Measurements from ENCODE around the gene LHFPL6. TPM values are rescaled to one million over a fixed set of nuclear protein-coding genes. Genes with fewer than 3 reads are reported as not detected.

The LHFPL6 gene
- total and polyA plus RNA-seq, 5 donors from 2014 or later: 0.20 to 0.42 TPM; not detected in 3

GRCh38 chr13:39590466-39591036 lies 12.4 kb downstream of the LHFPL6 start:
- DNase-seq: no peak
- H3K9me3 ChIP-seq (ENCODE audit: control insufficient read depth in 2 of 2, low read length in 2 of 2): no peaks in the 10 kb centered on the region
- H3K4me1 ChIP-seq (ENCODE audit: control insufficient read depth, insufficient read depth, low read length, poor library complexity, severe bottlenecking): no peaks in the 10 kb centered on the region
- Mint-ChIP-seq H3K36me3 (no peaks in the 10 kb centered on the region), H3K27me3 (peaks cover 12% of the 10 kb centered on the region), H3K9me3 (peaks cover 0 to 4% (median 2%) of the 10 kb centered on the region in 7 donors), H3K4me3 (no peak overlapping the region), H3K27ac (no peak overlapping the region), H3K4me1 (no peaks in the 10 kb centered on the region)
- H3K27me3 ChIP-seq (ENCODE audit: control insufficient read depth, insufficient read depth, low read length): no peaks in the 10 kb centered on the region
- no peak for ATAC-seq (ENCODE audit: low read depth in 2 of 2)
- no peak overlapping the region for H3K4me3 ChIP-seq (ENCODE audit: low read depth, low read length)
- no peak overlapping the region for H3K27ac ChIP-seq (ENCODE audit: insufficient read depth, low read length, poor library complexity, severe bottlenecking)
- H3K36me3 ChIP-seq (ENCODE audit: control insufficient read depth, insufficient read depth, low read length): no peaks in the 10 kb centered on the region

GRCh38 chr13:39588384-39588783 lies 14.6 kb downstream of the LHFPL6 start:
- Mint-ChIP-seq H3K36me3 (no peaks in the 10 kb centered on the region), H3K9me3 (peaks cover 0 to 3% (median 0%) of the 10 kb centered on the region in 7 donors), H3K4me3 (no peak overlapping the region), H3K27ac (no peak overlapping the region), H3K27me3 (peaks cover 12% of the 10 kb centered on the region), H3K4me1 (peaks cover 0 to 4% (median 0%) of the 10 kb centered on the region in 4 donors)
- Histone ChIP-seq H3K4me1 (ENCODE audit: control insufficient read depth, insufficient read depth, low read length, poor library complexity, severe bottlenecking) (no peaks in the 10 kb centered on the region), H3K36me3 (ENCODE audit: control insufficient read depth, insufficient read depth, low read length) (no peaks in the 10 kb centered on the region), H3K27ac (ENCODE audit: insufficient read depth, low read length, poor library complexity, severe bottlenecking) (no peak overlapping the region), H3K27me3 (ENCODE audit: control insufficient read depth, insufficient read depth, low read length) (no peaks in the 10 kb centered on the region), H3K4me3 (ENCODE audit: low read depth, low read length) (no peak overlapping the region), H3K9me3 (ENCODE audit: control insufficient read depth in 2 of 2, low read length in 2 of 2) (no peaks in the 10 kb centered on the region)
- ATAC-seq (ENCODE audit: low read depth in 2 of 2): no peak
- DNase-seq: no peak

- H3K27me3 ChIP-seq (ENCODE audit: control insufficient read depth, insufficient read depth, low read length): no peaks in the 10 kb centered on the region
- no peak overlapping the region for H3K27ac Mint-ChIP-seq
- no peak overlapping the region for H3K4me3 Mint-ChIP-seq
These were observed 15.1 kb downstream of the LHFPL6 start for GRCh38 chr13:39587939-39588338.

GRCh38 chr13:39586958-39587605 lies 15.9 kb downstream of the LHFPL6 start:
- Histone ChIP-seq H3K27me3 (ENCODE audit: control insufficient read depth, insufficient read depth, low read length) (no peaks in the 10 kb centered on the region), H3K4me3 (ENCODE audit: low read depth, low read length) (no peak overlapping the region), H3K36me3 (ENCODE audit: control insufficient read depth, insufficient read depth, low read length) (no peaks in the 10 kb centered on the region), H3K9me3 (ENCODE audit: control insufficient read depth in 2 of 2, low read length in 2 of 2) (no peaks in the 10 kb centered on the region), H3K27ac (ENCODE audit: insufficient read depth, low read length, poor library complexity, severe bottlenecking) (no peak overlapping the region), H3K4me1 (ENCODE audit: control insufficient read depth, insufficient read depth, low read length, poor library complexity, severe bottlenecking) (no peaks in the 10 kb centered on the region)
- no peak for ATAC-seq (ENCODE audit: low read depth in 2 of 2)
- H3K27ac Mint-ChIP-seq: no peak overlapping the region
- peaks cover 6% of the 10 kb centered on the region for H3K27me3 Mint-ChIP-seq
- DNase-seq: no peak
- peaks cover 0 to 3% (median 0%) of the 10 kb centered on the region in 7 donors for H3K9me3 Mint-ChIP-seq
- no peak overlapping the region for H3K4me3 Mint-ChIP-seq
- no peaks in the 10 kb centered on the region for H3K36me3 Mint-ChIP-seq
- peaks cover 0 to 4% (median 0%) of the 10 kb centered on the region in 4 donors for H3K4me1 Mint-ChIP-seq

More at GRCh38 chr13:39587939-39588338, 15.1 kb downstream of the LHFPL6 start:
- Mint-ChIP-seq H3K27me3 (peaks cover 11% of the 10 kb centered on the region), H3K36me3 (no peaks in the 10 kb centered on the region), H3K4me1 (peaks cover 0 to 4% (median 0%) of the 10 kb centered on the region in 4 donors), H3K9me3 (peaks cover 0 to 3% (median 0%) of the 10 kb centered on the region in 7 donors)
- no peak overlapping the region for H3K27ac ChIP-seq (ENCODE audit: insufficient read depth, low read length, poor library complexity, severe bottlenecking)
- H3K4me1 ChIP-seq (ENCODE audit: control insufficient read depth, insufficient read depth, low read length, poor library complexity, severe bottlenecking): no peaks in the 10 kb centered on the region
- ATAC-seq (ENCODE audit: low read depth in 2 of 2): no peak
- DNase-seq: no peak
- H3K36me3 ChIP-seq (ENCODE audit: control insufficient read depth, insufficient read depth, low read length): no peaks in the 10 kb centered on the region
- no peak overlapping the region for H3K4me3 ChIP-seq (ENCODE audit: low read depth, low read length)
- H3K9me3 ChIP-seq (ENCODE audit: control insufficient read depth in 2 of 2, low read length in 2 of 2): no peaks in the 10 kb centered on the region

GRCh38 chr13:39586151-39586550 lies 16.8 kb downstream of the LHFPL6 start:
- H3K9me3 Mint-ChIP-seq: peaks cover 0 to 3% (median 0%) of the 10 kb centered on the region in 7 donors
- Histone ChIP-seq H3K4me3 (ENCODE audit: low read depth, low read length) (no peak overlapping the region), H3K27ac (ENCODE audit: insufficient read depth, low read length, poor library complexity, severe bottlenecking) (no peak overlapping the region), H3K27me3 (ENCODE audit: control insufficient read depth, insufficient read depth, low read length) (no peaks in the 10 kb centered on the region), H3K36me3 (ENCODE audit: control insufficient read depth, insufficient read depth, low read length) (no peaks in the 10 kb centered on the region), H3K4me1 (ENCODE audit: control insufficient read depth, insufficient read depth, low read length, poor library complexity, severe bottlenecking) (no peaks in the 10 kb centered on the region), H3K9me3 (ENCODE audit: control insufficient read depth in 2 of 2, low read length in 2 of 2) (no peaks in the 10 kb centered on the region)
- no peak overlapping the region for H3K4me3 Mint-ChIP-seq
- ATAC-seq (ENCODE audit: low read depth in 2 of 2) (no peak), DNase-seq (no peak)
- H3K27me3 Mint-ChIP-seq: no peaks in the 10 kb centered on the region
- no peak overlapping the region for H3K27ac Mint-ChIP-seq
- H3K36me3 Mint-ChIP-seq: no peaks in the 10 kb centered on the region
- H3K4me1 Mint-ChIP-seq: peaks cover 0 to 4% (median 0%) of the 10 kb centered on the region in 4 donors

GRCh38 chr13:39585219-39585618 lies 17.8 kb downstream of the LHFPL6 start:
- DNase-seq (no peak), ATAC-seq (ENCODE audit: low read depth in 2 of 2) (no peak)
- Mint-ChIP-seq H3K4me3 (no peak overlapping the region), H3K27me3 (no peaks in the 10 kb centered on the region), H3K36me3 (no peaks in the 10 kb centered on the region), H3K4me1 (peaks cover 0 to 4% (median 0%) of the 10 kb centered on the region in 4 donors), H3K27ac (no peak overlapping the region), H3K9me3 (peaks cover 0 to 3% (median 0%) of the 10 kb centered on the region in 7 donors)
- no peaks in the 10 kb centered on the region for H3K36me3 ChIP-seq (ENCODE audit: control insufficient read depth, insufficient read depth, low read length)
- no peaks in the 10 kb centered on the region for H3K27me3 ChIP-seq (ENCODE audit: control insufficient read depth, insufficient read depth, low read length)
- H3K4me1 ChIP-seq (ENCODE audit: control insufficient read depth, insufficient read depth, low read length, poor library complexity, severe bottlenecking): no peaks in the 10 kb centered on the region
- H3K4me3 ChIP-seq (ENCODE audit: low read depth, low read length): no peak overlapping the region
- H3K27ac ChIP-seq (ENCODE audit: insufficient read depth, low read length, poor library complexity, severe bottlenecking): no peak overlapping the region
- H3K9me3 ChIP-seq (ENCODE audit: control insufficient read depth in 2 of 2, low read length in 2 of 2): no peaks in the 10 kb centered on the region

GRCh38 chr13:39580881-39581575 lies 22.0 kb downstream of the LHFPL6 start:
- H3K27me3 Mint-ChIP-seq: peaks cover under 1% of the 10 kb centered on the region
- H3K4me3 Mint-ChIP-seq: no peak overlapping the region
- no peaks in the 10 kb centered on the region for H3K36me3 Mint-ChIP-seq
- H3K27ac ChIP-seq (ENCODE audit: insufficient read depth, low read length, poor library complexity, severe bottlenecking): no peak overlapping the region
- peaks cover 0 to 1% (median 0%) of the 10 kb centered on the region in 7 donors for H3K9me3 Mint-ChIP-seq
- H3K4me1 Mint-ChIP-seq: peaks cover 0 to 4% (median 0%) of the 10 kb centered on the region in 4 donors
- no peaks in the 10 kb centered on the region for H3K9me3 ChIP-seq (ENCODE audit: control insufficient read depth in 2 of 2, low read length in 2 of 2)
- no peak overlapping the region for H3K4me3 ChIP-seq (ENCODE audit: low read depth, low read length)
- ATAC-seq (ENCODE audit: low read depth in 2 of 2) (no peak), DNase-seq (no peak)
- no peaks in the 10 kb centered on the region for H3K36me3 ChIP-seq (ENCODE audit: control insufficient read depth, insufficient read depth, low read length)
- H3K4me1 ChIP-seq (ENCODE audit: control insufficient read depth, insufficient read depth, low read length, poor library complexity, severe bottlenecking): no peaks in the 10 kb centered on the region
- no peak overlapping the region for H3K27ac Mint-ChIP-seq
- H3K27me3 ChIP-seq (ENCODE audit: control insufficient read depth, insufficient read depth, low read length): no peaks in the 10 kb centered on the region

Measured in CD4-positive, CD25-positive, alpha-beta regulatory T cell (primary cell).